ENCODE data around the gene PEX5. TPM values are rescaled to one million over a fixed set of nuclear protein-coding genes. Genes with fewer than 3 reads are reported as not detected.

The PEX5 gene
- total RNA-seq, result 10 to 100 TPM; 41.7 to 79.7 (median 62.6) TPM

DNA sequence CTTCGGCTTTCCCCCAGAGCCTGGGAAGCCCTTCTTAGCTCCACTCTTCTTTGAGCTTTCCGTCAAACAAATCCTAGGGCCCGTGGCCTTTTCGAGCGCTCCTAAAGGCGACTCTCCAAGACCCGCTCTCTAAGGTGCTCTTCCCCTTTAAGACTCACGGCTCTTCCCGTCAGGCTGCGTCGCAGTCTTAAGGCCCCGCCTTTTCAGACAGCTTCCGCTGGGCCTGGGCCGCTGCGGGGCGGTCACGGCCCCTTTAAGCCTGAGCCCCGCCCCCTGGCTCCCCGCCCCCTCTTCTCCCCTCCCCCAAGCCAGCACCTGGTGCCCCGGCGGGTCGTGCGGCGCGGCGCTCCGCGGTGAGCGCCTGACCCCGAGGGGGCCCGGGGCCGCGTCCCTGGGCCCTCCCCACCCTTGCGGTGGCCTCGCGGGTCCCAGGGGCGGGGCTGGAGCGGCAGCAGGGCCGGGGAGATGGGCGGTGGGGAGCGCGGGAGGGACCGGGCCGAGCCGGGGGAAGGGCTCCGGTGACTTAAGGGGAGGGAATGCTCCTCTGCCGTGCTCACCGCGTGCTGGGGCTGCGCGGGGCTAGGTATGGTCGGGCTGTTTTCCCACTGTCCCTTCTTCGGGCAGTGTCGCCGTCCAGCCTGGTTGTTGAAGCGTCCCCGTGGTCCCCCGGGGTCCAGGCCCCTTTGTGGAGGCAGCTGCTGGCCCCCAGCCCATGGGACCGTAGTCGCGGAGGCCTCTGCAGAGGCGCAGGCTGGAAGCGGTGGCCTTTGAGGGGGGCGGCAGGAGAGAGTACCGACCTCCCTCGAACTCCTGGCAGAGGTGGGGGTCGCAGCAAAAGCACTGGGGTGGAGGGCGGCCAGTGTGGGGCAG lies at the start of gene PEX5:
PEX5 (plus strand) TSS at position 289 of the 870 bp plus-strand sequence. CDS start 692 bp downstream, outside the sequence.
- H3K36me3 ChIP-seq, result no peaks in the 10 kb centered on the region
- H3K9me3 ChIP-seq, result no peaks in the 10 kb centered on the region
- H3K27ac ChIP-seq, result peak within 1 kb of the TSS; percentile 95
- H3K4me1 ChIP-seq, result peaks cover 0 to 5% of the 10 kb centered on the region in 2 donors
- peak; percentile 25 for TF ChIP-seq POLR2A (IDR thresholded peaks at IDR 0.05)
- TF ChIP-seq, protein P1, sequence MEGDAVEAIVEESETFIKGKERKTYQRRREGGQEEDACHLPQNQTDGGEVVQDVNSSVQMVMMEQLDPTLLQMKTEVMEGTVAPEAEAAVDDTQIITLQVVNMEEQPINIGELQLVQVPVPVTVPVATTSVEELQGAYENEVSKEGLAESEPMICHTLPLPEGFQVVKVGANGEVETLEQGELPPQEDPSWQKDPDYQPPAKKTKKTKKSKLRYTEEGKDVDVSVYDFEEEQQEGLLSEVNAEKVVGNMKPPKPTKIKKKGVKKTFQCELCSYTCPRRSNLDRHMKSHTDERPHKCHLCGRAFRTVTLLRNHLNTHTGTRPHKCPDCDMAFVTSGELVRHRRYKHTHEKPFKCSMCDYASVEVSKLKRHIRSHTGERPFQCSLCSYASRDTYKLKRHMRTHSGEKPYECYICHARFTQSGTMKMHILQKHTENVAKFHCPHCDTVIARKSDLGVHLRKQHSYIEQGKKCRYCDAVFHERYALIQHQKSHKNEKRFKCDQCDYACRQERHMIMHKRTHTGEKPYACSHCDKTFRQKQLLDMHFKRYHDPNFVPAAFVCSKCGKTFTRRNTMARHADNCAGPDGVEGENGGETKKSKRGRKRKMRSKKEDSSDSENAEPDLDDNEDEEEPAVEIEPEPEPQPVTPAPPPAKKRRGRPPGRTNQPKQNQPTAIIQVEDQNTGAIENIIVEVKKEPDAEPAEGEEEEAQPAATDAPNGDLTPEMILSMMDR (IDR thresholded peaks at IDR 0.05), result no peak
- TF ChIP-seq POLR2AphosphoS5 (IDR thresholded peaks at IDR 0.05), result peak in 1 of 3 donors; percentile 59
- no peaks in the 10 kb centered on the region for H3K27me3 ChIP-seq
- peak within 1 kb of the TSS; percentile 89 to 93 (median 90) for H3K4me3 ChIP-seq
- intact Hi-C loops (cut with DNase I; ENCODE audit: low total_unique reads), result no loop called here
- peak; percentile 81 to 83 for DNase-seq (ENCODE audit: low spot score in 2 of 2)

DNA sequence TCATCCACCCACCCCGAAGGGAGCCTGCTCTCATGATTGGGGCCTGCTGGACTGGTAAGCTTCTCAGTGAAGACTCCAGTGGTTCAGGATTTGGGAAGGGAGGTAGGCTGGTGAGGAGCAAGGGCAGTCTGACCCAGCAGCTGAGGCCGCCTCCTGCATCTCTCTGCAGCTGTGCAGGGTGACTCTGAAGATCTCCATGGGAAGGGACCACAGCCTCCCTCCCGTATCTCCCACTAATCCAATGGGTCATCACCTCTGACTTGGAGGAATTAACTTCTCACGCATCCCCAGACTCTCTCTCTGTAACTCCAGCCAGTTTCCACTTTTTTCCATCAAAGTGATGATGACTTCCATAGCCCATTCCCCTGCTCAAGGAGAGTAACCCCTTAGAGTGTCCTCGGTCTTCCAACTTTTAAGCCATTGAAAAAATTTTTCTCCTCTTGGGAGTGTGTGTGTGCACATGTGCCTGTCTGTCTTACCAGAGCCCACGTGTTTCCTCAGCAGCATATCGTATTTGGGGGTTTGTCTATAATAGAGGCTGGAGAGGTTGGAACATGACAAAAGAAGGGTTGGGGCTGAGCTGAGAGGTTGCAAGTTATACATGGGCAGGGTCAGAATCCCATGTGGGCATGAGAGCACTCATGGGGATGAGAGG lies 48.0 kb upstream of the PEX5 start:
- Histone ChIP-seq H3K9me3 (no peaks in the 10 kb centered on the region), H3K27ac (no peak overlapping the region), H3K36me3 (no peaks in the 10 kb centered on the region), H3K4me1 (no peaks in the 10 kb centered on the region), H3K27me3 (no peaks in the 10 kb centered on the region), H3K4me3 (no peak overlapping the region)
- DNase-seq (ENCODE audit: low spot score in 2 of 2), result no peak
- intact Hi-C loops (cut with DNase I; ENCODE audit: low total_unique reads), result no loop called here
- TF ChIP-seq, protein P1 (IDR thresholded peaks at IDR 0.05), result no peak
- TF ChIP-seq POLR2AphosphoS5 (IDR thresholded peaks at IDR 0.05), result no peak
- TF ChIP-seq POLR2A (IDR thresholded peaks at IDR 0.05), result no peak

DNA sequence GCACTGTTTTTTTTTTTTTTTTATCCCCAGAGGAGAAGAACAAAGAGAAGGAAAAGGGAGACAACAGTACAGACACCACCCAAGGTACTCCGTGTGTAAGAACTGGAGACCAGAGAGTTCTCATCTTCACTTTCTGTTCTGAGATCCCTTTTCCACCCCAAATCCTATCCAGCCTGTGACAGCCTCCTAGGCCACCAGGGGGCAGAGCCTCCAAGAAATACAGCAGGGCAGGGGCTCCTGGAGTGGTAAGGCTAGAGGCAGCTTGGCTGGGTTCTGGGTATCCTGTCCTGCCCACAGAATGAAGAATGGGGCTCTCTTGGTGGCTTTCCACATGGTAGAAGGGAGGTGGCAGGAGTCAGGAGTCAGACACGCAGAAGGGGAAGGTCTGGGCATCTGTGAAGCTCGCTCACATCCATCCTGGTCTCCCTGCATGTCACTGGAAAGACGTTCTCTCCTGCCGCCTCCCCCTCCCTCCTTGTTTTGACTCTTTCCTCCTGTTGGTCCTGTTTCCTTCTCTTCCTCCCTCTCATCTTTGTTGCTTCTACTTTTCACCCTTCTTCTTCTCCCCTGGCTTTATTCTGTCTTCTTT lies 47.3 kb upstream of the PEX5 start:
- Histone ChIP-seq H3K27ac (peak overlapping the region in 1 of 2 donors; percentile 38), H3K27me3 (no peaks in the 10 kb centered on the region), H3K36me3 (no peaks in the 10 kb centered on the region), H3K4me1 (no peaks in the 10 kb centered on the region), H3K9me3 (no peaks in the 10 kb centered on the region), H3K4me3 (no peak overlapping the region)
- DNase-seq (ENCODE audit: low spot score in 2 of 2), result no peak
- no peak for TF ChIP-seq POLR2A (IDR thresholded peaks at IDR 0.05)
- no peak for TF ChIP-seq POLR2AphosphoS5 (IDR thresholded peaks at IDR 0.05)
- TF ChIP-seq, protein P1 (IDR thresholded peaks at IDR 0.05), result peak; percentile 64 to 71 (median 65)
- intact Hi-C loops (cut with DNase I; ENCODE audit: low total_unique reads), result no loop called here

DNA sequence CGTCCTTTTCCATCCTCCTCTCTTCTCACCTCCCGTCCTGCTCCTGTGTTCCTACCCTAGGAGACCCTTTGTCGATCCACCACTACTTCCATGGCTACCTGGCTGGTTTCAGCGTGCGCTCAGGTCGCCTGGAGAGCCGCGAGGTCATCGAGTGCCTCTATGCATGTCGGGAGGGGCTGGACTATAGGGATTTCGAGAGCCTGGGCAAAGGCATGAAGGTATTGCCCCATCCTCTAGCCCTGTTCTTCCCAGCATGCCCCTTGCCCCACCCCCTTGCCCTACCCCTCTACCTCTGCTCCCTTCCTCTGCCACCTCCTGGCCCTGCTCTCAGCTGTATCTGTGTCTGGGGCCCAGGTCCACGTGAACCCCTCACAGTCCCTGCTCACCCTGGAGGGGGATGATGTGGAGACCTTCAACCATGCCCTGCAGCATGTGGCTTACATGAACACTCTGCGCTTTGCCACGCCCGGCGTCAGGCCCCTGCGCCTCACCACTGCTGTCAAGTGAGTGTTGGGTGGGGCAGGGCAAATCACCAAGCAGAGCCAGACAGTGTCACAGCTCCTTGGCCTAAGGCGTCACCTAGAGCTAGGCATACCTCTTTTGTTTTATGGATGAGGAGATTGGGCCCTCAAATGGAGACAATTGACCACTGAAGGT lies 46.5 kb upstream of the PEX5 start:
- H3K27me3 ChIP-seq, result no peaks in the 10 kb centered on the region
- no peaks in the 10 kb centered on the region for H3K36me3 ChIP-seq
- no peaks in the 10 kb centered on the region for H3K9me3 ChIP-seq
- TF ChIP-seq POLR2AphosphoS5 (IDR thresholded peaks at IDR 0.05) (no peak), POLR2A (IDR thresholded peaks at IDR 0.05) (no peak)
- TF ChIP-seq, protein P1 (IDR thresholded peaks at IDR 0.05), result no peak
- no peak overlapping the region for H3K27ac ChIP-seq
- no peak overlapping the region for H3K4me3 ChIP-seq
- no peaks in the 10 kb centered on the region for H3K4me1 ChIP-seq
- DNase-seq (ENCODE audit: low spot score in 2 of 2), result no peak
- intact Hi-C loops (cut with DNase I; ENCODE audit: low total_unique reads), result no loop called here

All from breast epithelium (tissue), 4 donors.